GM23338 (cell line): ENCODE results near the gene LENEP. TPM values are rescaled to one million over a fixed set of nuclear protein-coding genes. Genes with fewer than 3 reads are reported as not detected.

ENCODE experiments used
- ATAC-seq: fragments of 200-7000 bp; cut with Tn5 transposase; 3 replicates; pipeline ENCODE4 v1.9.1; 2020
- DNase-seq: peaks from one replicate; pipeline ENCODE4 v3.0.0-alpha.2; 2015; ENCODE audit warnings: low spot score
- H2AFZ ChIP-seq: fragments of 200-600 bp; sonication (generic); 2 replicates; pipeline ENCODE4 v1.8.0; 2016; ENCODE audit warnings: antibody characterized with exemption, mild to moderate bottlenecking, moderate library complexity
- H3F3A ChIP-seq: fragments of 200-600 bp; sonication (generic); replicated peaks from 2 replicates; pipeline ENCODE4 v1.8.0; 2017; ENCODE audit warnings: antibody characterized with exemption, mixed run types, low read depth
- H3K27ac ChIP-seq: fragments of 200-600 bp; sonication (generic); 2 replicates; pipeline ENCODE4 v1.6.1; 2016; ENCODE audit warnings: low read depth
- H3K27me3 ChIP-seq: fragments of 200-600 bp; sonication (generic); 2 replicates; pipeline ENCODE4 v1.8.0; 2016; ENCODE audit warnings: mild to moderate bottlenecking, mixed run types, moderate library complexity; ENCODE audit not compliant: insufficient read depth
- H3K36me3 ChIP-seq: fragments of 200-600 bp; sonication (generic); 2 replicates; pipeline ENCODE4 v1.8.0; 2016; ENCODE audit warnings: mild to moderate bottlenecking; ENCODE audit not compliant: insufficient read depth
- H3K4me1 ChIP-seq: fragments of 200-600 bp; sonication (generic); 2 replicates; pipeline ENCODE4 v1.8.0; 2016; ENCODE audit warnings: mild to moderate bottlenecking, moderate library complexity; ENCODE audit not compliant: insufficient read depth
- H3K4me2 ChIP-seq: fragments of 200-600 bp; sonication (generic); 2 replicates; pipeline ENCODE4 v1.7.1; 2017; ENCODE audit warnings: mixed run types
- H3K4me3 ChIP-seq: fragments of 200-600 bp; sonication (generic); 2 replicates; pipeline ENCODE4 v1.6.1; 2016; ENCODE audit warnings: mixed run types
- H3K79me2 ChIP-seq: fragments of 200-600 bp; sonication (generic); replicated peaks from 2 replicates; pipeline ENCODE4 v1.8.0; 2017; ENCODE audit warnings: mild to moderate bottlenecking; ENCODE audit not compliant: insufficient read depth
- H3K9me2 ChIP-seq: fragments of 200-600 bp; sonication (generic); 2 replicates; pipeline ENCODE4 v1.8.0; 2017; ENCODE audit not compliant: insufficient read depth
- H4K20me1 ChIP-seq: fragments of 200-600 bp; sonication (generic); replicated peaks from 2 replicates; pipeline ENCODE4 v1.8.0; 2017; ENCODE audit warnings: mild to moderate bottlenecking; ENCODE audit not compliant: insufficient read depth
- H3K27ac Mint-ChIP-seq: 2 replicates; pipeline ENCODE4 v1.8.0; 2020; ENCODE audit warnings: inconsistent platforms, mild to moderate bottlenecking, moderate library complexity, mixed read lengths
- H3K27me3 Mint-ChIP-seq: 3 replicates; pipeline ENCODE4 v1.8.0; 2022; ENCODE audit warnings: low read depth, mild to moderate bottlenecking, moderate library complexity, mixed read lengths, inconsistent platforms; ENCODE audit not compliant: insufficient read depth, poor library complexity
- H3K36me3 Mint-ChIP-seq: 3 replicates; pipeline ENCODE4 v1.8.0; 2021; ENCODE audit warnings: low read depth, mild to moderate bottlenecking, inconsistent platforms, moderate library complexity, mixed read lengths
- H3K4me1 Mint-ChIP-seq: 3 replicates; pipeline ENCODE4 v1.8.0; 2020; ENCODE audit warnings: mild to moderate bottlenecking, inconsistent platforms, mixed read lengths
- H3K4me3 Mint-ChIP-seq: 3 replicates; pipeline ENCODE4 v1.8.0; 2021; ENCODE audit warnings: moderate library complexity, mild to moderate bottlenecking, inconsistent platforms, mixed read lengths
- H3K9me3 Mint-ChIP-seq: 3 replicates; pipeline ENCODE4 v1.8.0; 2020; ENCODE audit warnings: moderate library complexity, mild to moderate bottlenecking, inconsistent platforms, mixed read lengths
- CREB1 ChIP-seq: fragments of 250-450 bp; sonication (Bioruptor Pico); IDR thresholded peaks from 2 replicates; pipeline ENCODE4 v1.5.0; 2020; ENCODE audit warnings: low read depth, mild to moderate bottlenecking, moderate library complexity
- ETS1 ChIP-seq: IDR thresholded peaks from 2 replicates; pipeline ENCODE4 v1.6.1; 2016; ENCODE audit warnings: antibody characterized with exemption
- POLR2AphosphoS5 ChIP-seq: IDR thresholded peaks from 2 replicates; pipeline ENCODE4 v1.6.1; 2016; ENCODE audit warnings: antibody characterized with exemption, low read depth
- STAT1 ChIP-seq: IDR thresholded peaks from one replicate; pipeline ENCODE4 v1.6.1; 2016; ENCODE audit warnings: antibody characterized with exemption; ENCODE audit not compliant: unreplicated experiment
- ZNF114 ChIP-seq: fragments of 250-450 bp; sonication (Bioruptor Pico); IDR thresholded peaks from 2 replicates; pipeline ENCODE4 v1.5.0; 2020; ENCODE audit warnings: mild to moderate bottlenecking, moderate library complexity
- ZNF331 ChIP-seq: fragments of 250-450 bp; sonication (Bioruptor Pico); IDR thresholded peaks from 2 replicates; pipeline ENCODE4 v1.5.0; 2020; ENCODE audit warnings: low read depth, mild to moderate bottlenecking, moderate library complexity
- ZNF462 ChIP-seq: fragments of 250-450 bp; sonication (Bioruptor Pico); IDR thresholded peaks from 2 replicates; pipeline ENCODE4 v1.5.0; 2020; ENCODE audit warnings: mild to moderate bottlenecking, moderate library complexity
- polyA plus RNA-seq: library from polyadenylated mRNA; unstranded; fragments of >200 nt; fragmentation: Nextera tagmentation; extraction: Ambion mirVana; gene quantifications from 2 replicates; pipeline ENCODE4 v1.2.1, GENCODE V29; 2016
- total RNA-seq: library from RNA; depleted of rRNA; stranded (reverse); fragments of >200 nt; shearing (Covaris generic); gene quantifications from 2 replicates; pipeline ENCODE4 v1.2.3, GENCODE V29; 2014
- TF ChIP-seq, protein P1 (sequence below), 2 experiments: fragments of 200-600 bp in 1 of 2; sonication (generic) in 1 of 2; conservative IDR thresholded peaks; 2 replicates each; pipeline versions ENCODE4 v1.5.1 to v1.6.1; 2016 to 2017; ENCODE audit warnings: antibody characterized with exemption in 2 of 2, low read depth in 2 of 2, mild to moderate bottlenecking in 2 of 2, moderate library complexity in 1 of 2

The LENEP gene
- total and polyA plus RNA-seq, 2 experiments from 2014 or later = 1.6 TPM; not detected in 1

- H4K20me1 ChIP-seq = peaks cover 15% of the 10 kb centered on the region
- peaks cover 14% of the 10 kb centered on the region for H3K27me3 Mint-ChIP-seq
- no peaks in the 10 kb centered on the region for H3K27me3 ChIP-seq
- H3K36me3 Mint-ChIP-seq = peaks cover 40% of the 10 kb centered on the region
- TF ChIP-seq POLR2AphosphoS5 (peak; percentile 97), ETS1 (peak; percentile 70), STAT1 (no peak)
- peak within 1 kb of the TSS; percentile 97 for H3K27ac ChIP-seq
- DNase-seq (peak; percentile 97), ATAC-seq (peak; percentile 57)
- no peak within 1 kb of the TSS for H3K4me3 Mint-ChIP-seq
- peaks cover 3% of the 10 kb centered on the region; the same call in 1 of the 3 replicates for H3K9me3 Mint-ChIP-seq
- H2AFZ ChIP-seq = no peak within 1 kb of the TSS
- peaks cover 51% of the 10 kb centered on the region for H3K79me2 ChIP-seq
- H3K27ac Mint-ChIP-seq = peak within 1 kb of the TSS; percentile 88
- peaks cover 18% of the 10 kb centered on the region for H3K36me3 ChIP-seq
- H3K4me1 Mint-ChIP-seq = peaks cover 36% of the 10 kb centered on the region
- H3K4me3 ChIP-seq = peak within 1 kb of the TSS; percentile 82
- H3K4me2 ChIP-seq = peak within 1 kb of the TSS; percentile 90
- peaks cover 16% of the 10 kb centered on the region for H3K4me1 ChIP-seq
- H3K9me2 ChIP-seq = no peaks in the 10 kb centered on the region
- peaks cover 25% of the 10 kb centered on the region for H3F3A ChIP-seq
These were observed 22.6 kb upstream of the LENEP start, which contains the start of gene SHC1 for GRCh38 chr1:154970631-154971340. Gene SHC1, minus strand, starts transcription at chr1:154970747. Its CDS starts 221 bp downstream, at chr1:154970526.

- Mint-ChIP-seq H3K27ac (no peak overlapping the region), H3K36me3 (peaks cover 37% of the 10 kb centered on the region), H3K4me3 (no peak overlapping the region), H3K4me1 (peaks cover 36% of the 10 kb centered on the region), H3K27me3 (peaks cover 14% of the 10 kb centered on the region), H3K9me3 (peaks cover 3% of the 10 kb centered on the region; the same call in 1 of the 3 replicates)
- Histone ChIP-seq H3K36me3 (peaks cover 12% of the 10 kb centered on the region), H4K20me1 (peaks cover 20% of the 10 kb centered on the region), H3K4me1 (peaks cover 23% of the 10 kb centered on the region), H3K27me3 (no peaks in the 10 kb centered on the region), H3K4me3 (peak overlapping the region; percentile 82), H3F3A (peaks cover 22% of the 10 kb centered on the region), H3K4me2 (peak overlapping the region; percentile 90), H3K27ac (peak overlapping the region; percentile 97), H2AFZ (no peak overlapping the region), H3K79me2 (peaks cover 58% of the 10 kb centered on the region), H3K9me2 (no peaks in the 10 kb centered on the region)
- DNase-seq (no peak), ATAC-seq (no peak)
- TF ChIP-seq CREB1 (no peak), POLR2AphosphoS5 (no peak; the same call in 1 of the 2 replicates), ZNF114 (no peak), ETS1 (no peak), ZNF331 (no peak), ZNF462 (no peak)
- TF ChIP-seq, protein P1, sequence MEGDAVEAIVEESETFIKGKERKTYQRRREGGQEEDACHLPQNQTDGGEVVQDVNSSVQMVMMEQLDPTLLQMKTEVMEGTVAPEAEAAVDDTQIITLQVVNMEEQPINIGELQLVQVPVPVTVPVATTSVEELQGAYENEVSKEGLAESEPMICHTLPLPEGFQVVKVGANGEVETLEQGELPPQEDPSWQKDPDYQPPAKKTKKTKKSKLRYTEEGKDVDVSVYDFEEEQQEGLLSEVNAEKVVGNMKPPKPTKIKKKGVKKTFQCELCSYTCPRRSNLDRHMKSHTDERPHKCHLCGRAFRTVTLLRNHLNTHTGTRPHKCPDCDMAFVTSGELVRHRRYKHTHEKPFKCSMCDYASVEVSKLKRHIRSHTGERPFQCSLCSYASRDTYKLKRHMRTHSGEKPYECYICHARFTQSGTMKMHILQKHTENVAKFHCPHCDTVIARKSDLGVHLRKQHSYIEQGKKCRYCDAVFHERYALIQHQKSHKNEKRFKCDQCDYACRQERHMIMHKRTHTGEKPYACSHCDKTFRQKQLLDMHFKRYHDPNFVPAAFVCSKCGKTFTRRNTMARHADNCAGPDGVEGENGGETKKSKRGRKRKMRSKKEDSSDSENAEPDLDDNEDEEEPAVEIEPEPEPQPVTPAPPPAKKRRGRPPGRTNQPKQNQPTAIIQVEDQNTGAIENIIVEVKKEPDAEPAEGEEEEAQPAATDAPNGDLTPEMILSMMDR (conservative IDR thresholded peaks at IDR 0.05; ENCODE audit: low read depth in 2 of 2) = no peak
These were observed 21.9 kb upstream of the LENEP start for GRCh38 chr1:154971341-154971998.
